ENCODE measurements around the gene TFPT. TPM values are rescaled to one million over a fixed set of nuclear protein-coding genes. Genes with fewer than 3 reads are reported as not detected.

The TFPT gene
- total RNA-seq, 2 experiments from 2014 or later, result 50.9 to 51.4 TPM

DNA sequence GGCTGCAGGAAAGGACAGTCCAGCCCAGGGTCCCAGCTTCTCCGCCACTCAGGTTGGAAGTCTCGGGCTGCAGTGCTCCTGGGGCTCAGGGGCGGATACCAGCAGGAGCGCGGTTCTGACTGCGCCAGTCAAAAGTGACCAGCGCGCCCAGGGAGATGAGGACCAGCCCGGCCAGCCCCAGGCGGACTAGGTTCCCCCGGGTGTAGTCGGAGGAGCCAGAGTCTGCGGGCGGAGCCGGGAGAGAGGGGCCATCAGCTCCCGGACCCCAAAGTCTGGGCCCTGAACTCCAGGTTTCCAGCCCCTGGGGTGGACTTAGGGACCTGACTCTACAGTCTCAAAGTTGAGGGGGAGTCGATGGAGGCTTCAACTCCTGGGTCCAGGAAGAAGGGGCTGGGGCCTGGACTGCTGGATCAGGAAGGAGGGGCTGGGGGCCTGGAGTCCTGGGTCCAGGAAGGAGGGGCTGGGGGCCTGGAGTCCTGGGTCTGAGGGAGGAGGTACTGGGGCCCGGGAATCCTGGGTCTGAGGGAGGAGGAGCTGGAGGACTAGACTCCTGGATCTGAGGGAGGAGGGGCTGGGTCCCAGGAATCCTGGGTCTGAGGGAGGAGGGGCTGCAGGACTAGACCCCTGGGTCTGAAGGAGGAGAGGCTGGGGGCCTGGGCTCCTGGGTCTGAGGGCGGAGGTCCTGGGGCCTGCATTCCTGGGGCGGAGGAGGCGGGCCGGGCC is 20.2 kb downstream of the TFPT start:
- POLR2A ChIA-PET, result interaction anchor here (0.9 to 1.4 kb wide), 3 partner anchors 20 to 106 kb away, joined by 3 to 5 read pairs (median 4); partner anchors contain the start of genes CNOT3, PRPF31 and TFPT
- DNase-seq, result no peak
- Mint-ChIP-seq H3K4me1 (ENCODE audit: low read depth) (peaks cover 20% of the 10 kb centered on the region), H3K27me3 (ENCODE audit: low read depth) (peaks cover 15% of the 10 kb centered on the region), H3K36me3 (ENCODE audit: low read depth) (no peaks in the 10 kb centered on the region), H3K27ac (no peak overlapping the region), H3K9me3 (ENCODE audit: insufficient read depth) (no peaks in the 10 kb centered on the region), H3K4me3 (peak overlapping the region; percentile 52)
- CTCF ChIA-PET, result interaction anchor here (1.3 to 2.0 kb wide), 2 partner anchors 42 to 65 kb away, joined by 3 to 6 read pairs; no protein-coding TSS in a partner anchor
- ATAC-seq, result no peak

DNA sequence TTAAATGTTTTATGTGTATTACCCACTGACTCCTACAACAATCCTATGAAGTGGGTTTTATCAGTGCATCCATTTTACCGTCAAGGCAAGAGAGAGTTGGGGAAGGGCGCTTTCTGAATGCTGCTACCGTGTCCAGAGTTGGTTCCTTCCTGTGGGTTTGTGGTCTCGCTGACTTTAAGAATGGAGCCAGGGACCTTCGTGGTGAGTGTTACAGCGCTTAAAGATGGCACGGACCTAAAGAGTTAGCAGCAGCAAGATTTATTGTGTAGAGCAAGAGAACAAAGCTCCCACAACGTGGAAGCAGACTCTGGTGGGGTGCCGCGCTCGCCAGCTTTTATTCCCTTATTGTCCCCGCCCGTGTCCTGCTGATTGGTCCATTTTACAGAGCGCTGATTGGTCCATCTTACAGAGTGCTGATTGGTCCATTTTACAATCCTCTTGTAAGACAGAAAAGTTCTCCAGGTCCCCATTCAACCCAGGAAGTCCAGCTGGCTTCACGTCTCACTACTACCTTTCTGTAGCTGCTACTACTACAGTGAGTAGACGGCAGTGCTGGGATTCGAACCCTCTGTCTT is 20.9 kb downstream of the TFPT start:
- ATAC-seq, result no peak
- H3K36me3 Mint-ChIP-seq (ENCODE audit: low read depth), result no peaks in the 10 kb centered on the region
- H3K9me3 Mint-ChIP-seq (ENCODE audit: insufficient read depth), result no peaks in the 10 kb centered on the region
- H3K4me1 Mint-ChIP-seq (ENCODE audit: low read depth), result peaks cover 20% of the 10 kb centered on the region
- H3K27me3 Mint-ChIP-seq (ENCODE audit: low read depth), result peaks cover 15% of the 10 kb centered on the region
- DNase-seq, result no peak
- ChIA-PET CTCF (interaction anchor here (1.3 to 2.0 kb wide), 2 partner anchors 42 to 64 kb away, joined by 3 to 6 read pairs; no protein-coding TSS in a partner anchor), POLR2A (interaction anchor here (1.4 kb wide), 1 partner anchor 106 kb away, joined by 5 read pairs; no protein-coding TSS in a partner anchor)
- H3K27ac Mint-ChIP-seq, result no peak overlapping the region
- H3K4me3 Mint-ChIP-seq, result no peak overlapping the region

DNA sequence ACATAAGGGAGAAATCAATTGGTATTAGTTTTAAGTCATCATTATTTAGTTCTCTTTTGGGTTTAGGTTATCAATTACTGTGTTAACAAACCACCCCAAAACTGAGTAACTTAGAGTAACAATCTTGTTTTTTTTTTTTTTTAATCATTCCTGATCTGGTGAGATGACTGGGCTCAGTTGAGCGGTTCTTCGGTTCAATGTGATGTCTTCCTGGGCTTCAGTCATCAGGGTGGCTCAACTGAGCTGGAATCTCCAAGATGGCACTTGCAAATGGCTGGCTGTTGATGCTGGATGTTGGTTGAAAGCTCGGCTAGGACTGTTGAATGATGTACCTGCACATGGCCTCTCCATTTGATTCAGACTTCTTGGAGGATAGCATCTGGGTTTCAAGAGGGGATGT is 31.0 kb downstream of the TFPT start:
- POLR2A ChIA-PET, result no interaction called here
- ATAC-seq (no peak), DNase-seq (no peak)
- Mint-ChIP-seq H3K36me3 (ENCODE audit: low read depth) (no peaks in the 10 kb centered on the region), H3K27me3 (ENCODE audit: low read depth) (no peaks in the 10 kb centered on the region), H3K27ac (no peak overlapping the region), H3K4me1 (ENCODE audit: low read depth) (no peaks in the 10 kb centered on the region), H3K4me3 (no peak overlapping the region), H3K9me3 (ENCODE audit: insufficient read depth) (peaks cover 6% of the 10 kb centered on the region)
- CTCF ChIA-PET, result no interaction called here

DNA sequence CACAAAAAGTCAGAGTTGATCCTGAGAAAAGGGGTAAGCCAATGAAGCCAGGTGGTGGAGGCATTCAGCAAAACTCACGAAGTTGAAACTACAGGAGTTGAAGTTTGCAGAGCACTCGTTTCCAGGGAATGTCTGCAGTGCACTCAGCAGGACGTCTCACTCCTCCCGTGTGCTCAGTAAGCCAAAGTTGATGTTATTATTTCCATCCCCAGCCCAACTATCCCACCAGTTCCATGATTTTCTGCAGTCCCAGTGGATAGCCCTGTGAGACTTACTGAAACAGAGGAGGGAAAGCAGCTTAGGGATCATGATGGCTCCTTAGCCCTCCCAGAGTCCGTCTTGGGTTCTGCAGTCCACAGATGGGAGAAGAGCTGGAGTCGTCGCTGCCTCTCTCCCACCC is 34.4 kb downstream of the TFPT start, which contains the start of gene TARM1:
TSS of gene TARM1 (minus strand) at position 334 of the 400 bp plus-strand sequence. CDS start at position 309, 25 bp downstream.
- no peak within 1 kb of the TSS for H3K27ac Mint-ChIP-seq
- no peaks in the 10 kb centered on the region for H3K4me1 Mint-ChIP-seq (ENCODE audit: low read depth)
- ATAC-seq (no peak), DNase-seq (no peak)
- peaks cover 6% of the 10 kb centered on the region for H3K9me3 Mint-ChIP-seq (ENCODE audit: insufficient read depth)
- no peak within 1 kb of the TSS for H3K4me3 Mint-ChIP-seq
- POLR2A ChIA-PET, result no interaction called here
- CTCF ChIA-PET, result no interaction called here
- no peaks in the 10 kb centered on the region for H3K36me3 Mint-ChIP-seq (ENCODE audit: low read depth)
- no peaks in the 10 kb centered on the region for H3K27me3 Mint-ChIP-seq (ENCODE audit: low read depth)

DNA sequence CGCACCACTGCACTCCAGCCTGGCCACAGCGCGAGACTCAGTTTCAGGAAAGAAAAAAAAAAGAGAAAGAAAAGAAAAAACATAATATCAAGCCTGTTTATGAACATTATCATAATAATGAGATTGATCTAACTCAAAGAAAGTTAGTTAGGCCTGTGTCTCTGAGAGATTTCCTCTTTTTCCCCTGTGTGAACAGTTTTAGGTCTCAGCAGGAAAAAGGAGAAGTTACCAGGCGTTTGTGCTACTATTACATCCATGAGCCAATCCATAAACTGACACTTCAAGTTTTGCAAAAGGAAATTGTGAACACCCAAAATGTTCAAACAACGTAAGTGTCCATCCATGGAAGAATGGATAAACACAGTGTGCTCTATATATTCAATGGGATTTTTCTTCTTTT is 38.1 kb downstream of the TFPT start:
- no peak for ATAC-seq
- Mint-ChIP-seq H3K27ac (no peak overlapping the region), H3K9me3 (ENCODE audit: insufficient read depth) (no peaks in the 10 kb centered on the region), H3K4me1 (ENCODE audit: low read depth) (no peaks in the 10 kb centered on the region), H3K36me3 (ENCODE audit: low read depth) (no peaks in the 10 kb centered on the region), H3K4me3 (no peak overlapping the region), H3K27me3 (ENCODE audit: low read depth) (no peaks in the 10 kb centered on the region)
- no peak for DNase-seq
- POLR2A ChIA-PET, result no interaction called here
- CTCF ChIA-PET, result no interaction called here

DNA sequence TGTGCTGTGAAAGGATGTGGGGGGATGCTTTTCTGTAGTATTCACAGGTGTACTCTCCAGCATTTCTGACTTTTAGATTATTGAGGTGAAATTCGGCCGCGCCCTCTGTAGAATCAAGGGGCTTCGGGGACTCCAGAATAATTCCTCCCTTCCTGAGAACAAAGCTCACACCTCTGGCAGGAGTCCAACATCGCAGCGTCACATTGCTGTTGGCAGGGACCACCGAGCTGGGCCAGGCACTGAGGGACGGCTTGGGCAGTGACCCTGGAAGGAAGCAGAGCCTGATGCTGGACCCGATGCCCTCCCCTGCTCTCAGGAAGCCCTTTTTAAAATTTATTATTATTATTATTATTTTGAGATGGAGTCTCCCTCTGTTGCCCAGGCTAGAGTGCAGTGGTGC is 40.6 kb downstream of the TFPT start:
- H3K27me3 Mint-ChIP-seq (ENCODE audit: low read depth), result no peaks in the 10 kb centered on the region
- POLR2A ChIA-PET, result no interaction called here
- no peak overlapping the region for H3K27ac Mint-ChIP-seq
- DNase-seq (no peak), ATAC-seq (no peak)
- no peaks in the 10 kb centered on the region for H3K9me3 Mint-ChIP-seq (ENCODE audit: insufficient read depth)
- no peaks in the 10 kb centered on the region for H3K4me1 Mint-ChIP-seq (ENCODE audit: low read depth)
- CTCF ChIA-PET, result no interaction called here
- H3K36me3 Mint-ChIP-seq (ENCODE audit: low read depth), result no peaks in the 10 kb centered on the region
- H3K4me3 Mint-ChIP-seq, result no peak overlapping the region

DNA sequence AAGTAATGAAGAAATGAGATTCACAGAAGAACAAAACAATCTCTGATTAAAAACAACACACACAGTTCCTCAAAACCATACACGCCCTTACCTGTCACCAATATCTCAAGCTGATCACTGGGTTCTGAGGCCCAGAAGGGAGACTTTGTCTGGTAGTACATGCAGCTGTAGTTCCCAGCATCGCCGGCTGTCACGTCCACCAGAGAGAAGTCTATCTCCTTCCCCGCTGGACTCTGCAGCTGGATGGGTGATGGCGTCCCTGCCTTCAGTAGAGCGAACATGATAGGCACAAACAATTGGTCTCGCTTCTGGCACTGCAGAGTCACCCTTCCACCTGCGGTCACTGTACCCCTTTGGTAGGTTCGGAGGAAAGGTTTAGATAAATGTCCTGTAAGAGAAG is 41.6 kb downstream of the TFPT start:
- Mint-ChIP-seq H3K27me3 (ENCODE audit: low read depth) (no peaks in the 10 kb centered on the region), H3K9me3 (ENCODE audit: insufficient read depth) (no peaks in the 10 kb centered on the region), H3K27ac (no peak overlapping the region), H3K36me3 (ENCODE audit: low read depth) (no peaks in the 10 kb centered on the region), H3K4me3 (no peak overlapping the region), H3K4me1 (ENCODE audit: low read depth) (no peaks in the 10 kb centered on the region)
- DNase-seq (no peak), ATAC-seq (no peak)
- POLR2A ChIA-PET, result no interaction called here
- CTCF ChIA-PET, result no interaction called here

DNA sequence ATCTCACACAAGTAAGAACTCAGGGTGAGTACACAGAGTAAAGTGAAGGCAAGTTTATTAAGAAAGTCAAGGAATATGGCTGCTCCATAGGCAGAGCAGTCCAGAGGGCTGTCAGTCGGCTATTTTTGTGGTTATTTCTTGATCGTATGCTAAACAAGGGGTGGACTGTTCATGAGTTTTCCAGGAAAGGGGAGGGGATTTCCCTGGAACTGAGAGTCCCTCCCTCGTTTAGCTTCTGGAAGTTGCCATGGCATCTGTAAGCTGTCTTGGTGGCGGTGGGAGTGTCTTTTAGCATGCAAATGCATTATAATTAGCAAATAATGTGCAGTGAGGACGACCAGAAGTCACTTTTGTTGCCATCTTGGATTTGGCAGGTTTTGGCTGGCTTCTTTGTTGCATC is 46.0 kb downstream of the TFPT start:
- H3K4me1 Mint-ChIP-seq (ENCODE audit: low read depth), result no peaks in the 10 kb centered on the region
- ATAC-seq, result no peak
- CTCF ChIA-PET, result no interaction called here
- no peak overlapping the region for H3K27ac Mint-ChIP-seq
- no peak for DNase-seq
- POLR2A ChIA-PET, result no interaction called here
- no peak overlapping the region for H3K4me3 Mint-ChIP-seq
- no peaks in the 10 kb centered on the region for H3K9me3 Mint-ChIP-seq (ENCODE audit: insufficient read depth)
- no peaks in the 10 kb centered on the region for H3K27me3 Mint-ChIP-seq (ENCODE audit: low read depth)
- H3K36me3 Mint-ChIP-seq (ENCODE audit: low read depth), result no peaks in the 10 kb centered on the region

DNA sequence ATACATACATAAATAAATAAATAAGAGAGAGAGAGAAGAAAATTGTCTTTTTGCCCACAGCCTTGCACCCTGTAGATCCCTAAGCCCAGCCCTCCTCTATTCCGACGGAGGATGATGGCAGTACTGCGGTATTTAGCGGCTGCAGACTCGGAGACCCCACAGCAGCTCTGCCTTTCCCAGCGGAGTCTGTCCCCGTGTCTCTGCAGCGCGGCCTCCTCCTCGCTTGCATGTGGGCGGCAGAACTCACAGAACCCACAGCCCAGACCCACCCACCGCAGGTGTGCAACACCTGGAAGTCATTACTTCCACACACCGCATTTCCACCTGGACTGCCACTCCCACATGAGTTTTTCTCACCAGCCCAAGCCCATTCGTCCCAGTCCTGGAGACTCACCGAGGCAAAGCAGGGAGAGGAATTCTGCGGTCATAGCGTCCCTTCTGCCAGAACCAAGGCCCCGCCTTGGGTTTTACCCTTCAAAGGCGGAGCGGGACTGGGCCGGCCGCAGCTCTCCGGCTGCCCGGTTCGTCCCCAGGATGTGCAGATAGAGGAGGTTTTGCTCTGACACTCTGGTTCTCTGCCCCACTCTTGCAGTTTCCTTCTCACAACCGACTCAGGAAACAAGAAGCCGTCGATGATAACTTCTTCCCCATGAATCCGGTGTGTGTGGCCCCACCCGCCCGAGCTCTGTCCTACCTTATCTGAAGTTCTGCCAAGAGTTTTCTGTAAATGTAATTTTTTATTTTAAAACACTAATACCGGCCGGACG is 51.9 kb downstream of the TFPT start, which contains the start of gene VSTM1:
TSS of gene VSTM1 (minus strand) at position 548 of the 767 bp plus-strand sequence. CDS start at position 428, 120 bp downstream.
- H3K4me1 Mint-ChIP-seq (ENCODE audit: low read depth), result no peaks in the 10 kb centered on the region
- POLR2A ChIA-PET, result no interaction called here
- H3K4me3 Mint-ChIP-seq, result no peak within 1 kb of the TSS
- H3K9me3 Mint-ChIP-seq (ENCODE audit: insufficient read depth), result no peaks in the 10 kb centered on the region
- H3K27ac Mint-ChIP-seq, result no peak within 1 kb of the TSS
- H3K36me3 Mint-ChIP-seq (ENCODE audit: low read depth), result no peaks in the 10 kb centered on the region
- DNase-seq (no peak), ATAC-seq (no peak)
- CTCF ChIA-PET, result no interaction called here
- H3K27me3 Mint-ChIP-seq (ENCODE audit: low read depth), result peaks cover 3% of the 10 kb centered on the region

DNA sequence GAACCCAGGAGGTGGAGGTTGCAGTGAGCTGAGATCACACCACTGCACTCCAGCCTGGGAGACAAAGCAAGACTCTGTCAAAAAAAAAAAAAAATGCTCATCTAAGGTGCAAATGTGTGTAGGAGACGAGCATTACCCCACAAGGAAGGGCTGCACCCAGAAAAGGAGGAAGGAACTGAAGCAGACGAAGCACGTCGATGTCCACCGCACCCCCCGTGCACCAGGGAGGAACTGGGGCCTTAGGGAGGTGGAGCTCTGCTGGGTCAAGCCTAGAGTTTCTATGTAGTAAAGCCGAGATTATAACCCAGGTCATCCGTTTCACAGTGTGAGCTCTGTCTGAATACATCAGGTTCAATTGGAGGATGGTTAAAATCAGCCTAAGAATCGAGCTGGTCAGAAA is 52.8 kb downstream of the TFPT start:
- H3K9me3 Mint-ChIP-seq (ENCODE audit: insufficient read depth), result no peaks in the 10 kb centered on the region
- CTCF ChIA-PET, result no interaction called here
- no peak overlapping the region for H3K27ac Mint-ChIP-seq
- ATAC-seq (no peak), DNase-seq (no peak)
- no peaks in the 10 kb centered on the region for H3K36me3 Mint-ChIP-seq (ENCODE audit: low read depth)
- H3K4me1 Mint-ChIP-seq (ENCODE audit: low read depth), result no peaks in the 10 kb centered on the region
- POLR2A ChIA-PET, result no interaction called here
- no peak overlapping the region for H3K4me3 Mint-ChIP-seq
- peaks cover 3% of the 10 kb centered on the region for H3K27me3 Mint-ChIP-seq (ENCODE audit: low read depth)

All from activated CD8-positive, alpha-beta T cell treated with anti-CD3 and anti-CD28 coated beads, Interleukin-2, amount 10 ng/mL, durations not matched to agents 7 days and 5 days (primary cell).